Gastroesophageal sphincter (tissue), 4 donors: Measurements from ENCODE around the gene ZNRD2. TPM values are rescaled to one million over a fixed set of nuclear protein-coding genes. Genes with fewer than 3 reads are reported as not detected.

Experiments
- ATAC-seq: fragments of 150-250 bp; one replicate; pipeline ENCODE4 v1.9.1; 2016; ENCODE audit warnings: mild to moderate bottlenecking, moderate library complexity
- H3K27ac ChIP-seq, 4 donors: fragments of 200-600 bp; sonication (generic) in 3 of 4; 1 replicate in 3 of 4; 2 replicates in 1 of 4; pipeline ENCODE4 v1.5.1; 2016 to 2019
- H3K27me3 ChIP-seq: fragments of 200-600 bp; sonication (generic); one replicate; pipeline ENCODE4 v1.5.1; 2019
- H3K36me3 ChIP-seq, 2 donors: fragments of 200-600 bp; sonication (generic); one replicate each; pipeline ENCODE4 v1.5.1; 2019; ENCODE audit warnings: control low read depth in 1 of 2
- H3K4me1 ChIP-seq, 3 donors: fragments of 200-600 bp; sonication (generic); 1 replicate in 2 of 3; 2 replicates in 1 of 3; pipeline ENCODE4 v1.5.1; 2016 to 2019; ENCODE audit warnings: control low read depth in 2 of 3
- H3K4me3 ChIP-seq, 2 donors: fragments of 200-600 bp; sonication (generic); one replicate each; pipeline ENCODE4 v1.5.1; 2019; ENCODE audit warnings: mild to moderate bottlenecking in 1 of 2, moderate library complexity in 1 of 2
- H3K9me3 ChIP-seq, 3 donors: fragments of 200-600 bp; sonication (generic); one replicate each; pipeline ENCODE4 v1.5.1; 2017 to 2019; ENCODE audit warnings: control low read depth in 2 of 3
- EP300 ChIP-seq: sonication (generic); formaldehyde crosslinking; IDR thresholded peaks from one replicate; pipeline ENCODE4 v1.6.1; 2017; ENCODE audit warnings: antibody characterized with exemption, mild to moderate bottlenecking
- POLR2A ChIP-seq, 2 donors: fragments of 450-650 bp; IDR thresholded peaks; one replicate each; pipeline ENCODE4 v1.6.1; 2017; ENCODE audit warnings: antibody characterized with exemption in 2 of 2, mild to moderate bottlenecking in 2 of 2, moderate library complexity in 1 of 2
- POLR2AphosphoS5 ChIP-seq: sonication (generic); formaldehyde crosslinking; IDR thresholded peaks from one replicate; pipeline ENCODE4 v1.6.1; 2017; ENCODE audit warnings: antibody characterized with exemption
- WGBS, 2 donors: methylation state at CpG; one replicate each; pipeline ENCODE4 v1.1.5; 2018; ENCODE audit warnings: low coverage in 1 of 2; 5-methylcytosine and 5-hydroxymethylcytosine counted together
- total RNA-seq, 4 donors: library from RNA; depleted of rRNA; stranded (reverse); fragments of >200 nt; gene quantifications; one replicate each; pipeline ENCODE4 v1.1.0, GENCODE V29; 2016
- TF ChIP-seq, protein P1 (sequence below), 4 experiments: fragments of 200-600 bp in 2 of 4; fragments of 450-650 bp in 2 of 4; sonication (generic) in 1 of 4; IDR thresholded peaks; one replicate each; pipeline ENCODE4 v1.5.1; 2017 to 2019; ENCODE audit warnings: antibody characterized with exemption in 4 of 4, mild to moderate bottlenecking in 2 of 4, moderate library complexity in 2 of 4

The ZNRD2 gene
- total RNA-seq, 4 donors from 2014 or later, result 38.4 to 73.5 (median 43.5) TPM

- H3K4me1 ChIP-seq, result peaks cover 0 to 91% (median 30%) of the 10 kb centered on the region in 3 donors
- TF ChIP-seq POLR2A (IDR thresholded peaks at IDR 0.05), result no peak
- no peak for TF ChIP-seq EP300
- TF ChIP-seq, protein P1, sequence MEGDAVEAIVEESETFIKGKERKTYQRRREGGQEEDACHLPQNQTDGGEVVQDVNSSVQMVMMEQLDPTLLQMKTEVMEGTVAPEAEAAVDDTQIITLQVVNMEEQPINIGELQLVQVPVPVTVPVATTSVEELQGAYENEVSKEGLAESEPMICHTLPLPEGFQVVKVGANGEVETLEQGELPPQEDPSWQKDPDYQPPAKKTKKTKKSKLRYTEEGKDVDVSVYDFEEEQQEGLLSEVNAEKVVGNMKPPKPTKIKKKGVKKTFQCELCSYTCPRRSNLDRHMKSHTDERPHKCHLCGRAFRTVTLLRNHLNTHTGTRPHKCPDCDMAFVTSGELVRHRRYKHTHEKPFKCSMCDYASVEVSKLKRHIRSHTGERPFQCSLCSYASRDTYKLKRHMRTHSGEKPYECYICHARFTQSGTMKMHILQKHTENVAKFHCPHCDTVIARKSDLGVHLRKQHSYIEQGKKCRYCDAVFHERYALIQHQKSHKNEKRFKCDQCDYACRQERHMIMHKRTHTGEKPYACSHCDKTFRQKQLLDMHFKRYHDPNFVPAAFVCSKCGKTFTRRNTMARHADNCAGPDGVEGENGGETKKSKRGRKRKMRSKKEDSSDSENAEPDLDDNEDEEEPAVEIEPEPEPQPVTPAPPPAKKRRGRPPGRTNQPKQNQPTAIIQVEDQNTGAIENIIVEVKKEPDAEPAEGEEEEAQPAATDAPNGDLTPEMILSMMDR (IDR thresholded peaks at IDR 0.05), result no peak
- no peak for TF ChIP-seq POLR2AphosphoS5
- H3K36me3 ChIP-seq, result peaks cover 0 to 74% of the 10 kb centered on the region in 2 donors
- H3K27ac ChIP-seq, result peak overlapping the region in 3 of 4 donors; percentile 80 to 93 (median 86)
- no CpG with 5 or more reads among the region's 51 CpGs for WGBS, 2 donors
- no peaks in the 10 kb centered on the region for H3K9me3 ChIP-seq
- ATAC-seq, result no peak
- H3K27me3 ChIP-seq, result no peaks in the 10 kb centered on the region
- no peak overlapping the region for H3K4me3 ChIP-seq
These were observed 15.3 kb downstream of the ZNRD2 start for GRCh38 chr11:65585396-65586246.

DNA sequence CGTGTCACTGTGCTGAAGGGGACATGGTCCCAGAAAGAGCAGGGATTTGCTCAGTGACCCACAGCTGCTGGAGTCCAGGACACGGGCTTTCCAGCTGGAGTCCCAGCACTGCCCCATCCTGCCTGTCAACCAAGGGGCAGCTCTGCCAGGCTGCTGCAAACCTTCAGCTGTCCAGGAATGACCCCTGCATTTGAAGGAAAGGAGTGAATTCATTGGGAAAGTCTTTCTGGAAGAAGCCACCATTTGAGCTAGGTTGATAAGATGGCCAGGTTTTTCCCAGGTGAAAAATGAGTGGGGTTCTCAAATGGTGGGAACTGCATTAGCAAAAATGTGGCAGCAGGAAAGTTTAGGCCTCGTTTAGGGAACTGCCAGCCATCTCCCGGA, 16.0 kb downstream of the ZNRD2 start:
- H3K9me3 ChIP-seq, result no peaks in the 10 kb centered on the region
- peaks cover 0 to 89% (median 30%) of the 10 kb centered on the region in 3 donors for H3K4me1 ChIP-seq
- H3K27ac ChIP-seq, result peak overlapping the region in 3 of 4 donors; percentile 80 to 93 (median 86)
- no peak for ATAC-seq
- TF ChIP-seq POLR2AphosphoS5 (no peak), POLR2A (IDR thresholded peaks at IDR 0.05) (no peak), EP300 (no peak)
- TF ChIP-seq, protein P1 (IDR thresholded peaks at IDR 0.05), result no peak
- WGBS, 2 donors, result 28% methylated on average over 2 of the region's 4 CpGs; no CpG with 5 or more reads in 1 of the 2 donors
- H3K27me3 ChIP-seq, result no peaks in the 10 kb centered on the region
- H3K36me3 ChIP-seq, result peaks cover 0 to 74% of the 10 kb centered on the region in 2 donors
- H3K4me3 ChIP-seq, result no peak overlapping the region

DNA sequence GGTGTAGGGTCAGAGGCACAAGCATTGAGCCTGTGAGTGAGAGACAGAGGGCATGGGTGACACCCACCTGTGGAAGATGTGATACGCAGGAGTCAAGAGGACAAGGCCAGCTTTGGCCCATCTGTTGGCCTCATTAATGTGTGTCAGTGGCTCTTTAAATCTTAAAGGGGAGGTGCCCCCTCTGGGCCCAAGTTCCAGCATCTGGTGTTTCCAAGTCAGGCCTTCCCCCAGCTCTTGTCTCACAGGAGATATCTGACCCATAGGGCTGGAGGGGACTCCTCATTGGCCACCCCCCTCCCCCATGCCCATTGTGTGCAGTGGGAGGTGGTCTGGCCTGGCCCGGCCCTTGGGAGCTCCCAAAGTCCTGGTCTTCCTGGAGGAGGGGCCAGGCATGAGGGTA, 16.4 kb downstream of the ZNRD2 start:
- no peak for ATAC-seq

DNA sequence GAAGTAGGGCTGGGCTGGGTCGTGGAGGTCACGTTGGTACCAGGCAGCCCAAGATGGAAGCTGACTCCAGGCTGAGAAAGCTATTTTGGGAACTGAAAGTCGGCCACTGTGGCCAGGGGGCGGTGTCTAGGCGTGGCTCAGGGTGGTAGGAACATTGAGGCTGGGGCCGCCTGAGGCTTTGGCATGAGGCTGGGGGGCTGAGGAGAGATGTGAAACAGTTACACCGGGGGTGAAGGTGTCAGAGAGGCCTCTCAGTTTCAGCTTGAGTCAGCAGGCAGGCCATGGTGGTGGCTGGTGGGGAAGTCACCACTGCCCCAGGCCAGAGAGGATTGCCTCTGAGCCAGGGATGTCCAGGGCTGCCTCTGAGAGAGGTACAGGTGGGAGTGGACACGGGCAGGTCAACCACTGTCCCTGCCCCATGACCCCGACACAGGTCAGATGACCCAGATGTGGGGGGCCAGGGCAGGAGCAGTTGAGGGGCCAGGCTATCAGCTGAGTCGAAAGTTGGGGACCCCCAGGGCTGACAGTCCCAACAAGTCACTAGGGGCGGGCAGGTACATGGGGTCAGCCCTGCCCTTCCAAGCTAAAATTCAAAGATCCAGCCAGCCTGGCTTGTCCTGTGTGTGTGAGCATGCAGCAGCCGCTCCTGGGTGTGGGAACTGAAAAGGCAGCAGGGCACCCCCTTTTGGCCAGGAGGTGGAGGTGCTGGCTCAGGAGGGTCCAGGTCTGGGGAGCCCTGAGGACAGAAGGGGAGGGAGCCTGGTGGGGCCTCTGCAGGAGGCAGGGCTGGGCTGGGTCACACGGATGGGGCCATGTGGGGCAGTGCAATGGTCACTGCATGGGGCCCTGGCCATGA, 18.1 kb downstream of the ZNRD2 start:
- H3K27me3 ChIP-seq, result no peaks in the 10 kb centered on the region
- H3K36me3 ChIP-seq, result peaks cover 0 to 74% of the 10 kb centered on the region in 2 donors
- peak; percentile 48 for ATAC-seq
- peak overlapping the region; percentile 12 to 93 (median 83) for H3K27ac ChIP-seq
- H3K4me1 ChIP-seq, result peaks cover 0 to 98% (median 32%) of the 10 kb centered on the region in 3 donors
- H3K9me3 ChIP-seq, result no peaks in the 10 kb centered on the region
- no peak overlapping the region for H3K4me3 ChIP-seq
- 16 to 47% methylated on average over 5 to 9 of the region's 13 CpGs for WGBS, 2 donors
- TF ChIP-seq, protein P1 (IDR thresholded peaks at IDR 0.05), result peak in 3 of 4 experiments; percentile 54 to 66 (median 63)
- no peak for TF ChIP-seq EP300

More for the DNA sequence above, 16.4 kb downstream of the ZNRD2 start:
- no peak for TF ChIP-seq EP300
- TF ChIP-seq, protein P1 (IDR thresholded peaks at IDR 0.05), result no peak
- no peak for TF ChIP-seq POLR2A (IDR thresholded peaks at IDR 0.05)
- no peak for TF ChIP-seq POLR2AphosphoS5
- no peaks in the 10 kb centered on the region for H3K27me3 ChIP-seq
- peak overlapping the region; percentile 43 to 93 (median 83) for H3K27ac ChIP-seq
- H3K4me1 ChIP-seq, result peaks cover 0 to 89% (median 30%) of the 10 kb centered on the region in 3 donors
- peaks cover 0 to 74% of the 10 kb centered on the region in 2 donors for H3K36me3 ChIP-seq
- WGBS, 2 donors, result 80% methylated on average over 1 of the region's 2 CpGs; no CpG with 5 or more reads in 1 of the 2 donors
- no peak overlapping the region for H3K4me3 ChIP-seq
- H3K9me3 ChIP-seq, result no peaks in the 10 kb centered on the region
